ENCODE measurements around the gene FIGN. TPM values are rescaled to one million over a fixed set of nuclear protein-coding genes. Genes with fewer than 3 reads are reported as not detected.

The FIGN gene
- total RNA-seq, 1 donor from 2014 or later = not detected

DNA sequence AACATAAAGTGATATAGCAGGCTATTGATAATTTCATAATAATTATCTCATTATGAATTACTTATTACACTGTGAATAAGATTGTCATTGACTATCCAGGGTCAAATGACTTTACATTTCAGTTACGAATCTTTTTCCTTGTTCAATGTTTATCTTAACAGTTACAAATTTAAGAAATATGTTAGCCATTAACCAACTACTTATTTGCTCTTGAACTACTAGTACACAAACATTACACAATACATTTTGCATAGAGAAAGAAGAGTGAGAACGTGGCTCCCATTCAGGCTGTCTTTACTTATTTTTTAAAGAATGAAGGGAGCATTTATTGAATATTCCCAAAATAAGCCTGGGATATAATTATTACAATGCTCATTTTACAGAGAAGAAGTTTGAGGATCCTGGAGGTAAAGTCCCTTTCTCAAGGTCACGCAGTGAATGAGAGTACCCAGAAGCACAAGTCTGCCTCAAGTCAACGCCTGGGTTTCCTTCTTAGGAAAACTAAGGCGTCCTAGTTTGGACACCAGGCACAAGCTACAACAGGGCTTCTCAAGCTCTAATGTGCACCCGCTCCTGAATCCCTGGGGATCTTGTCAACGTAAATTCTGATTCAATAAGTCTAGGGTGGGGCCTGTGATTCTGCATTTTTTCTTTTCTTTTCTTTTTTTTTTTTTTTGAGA is 164.2 kb downstream of the FIGN start:
- no peak for DNase-seq (ENCODE audit: low spot score)
- no peak overlapping the region for H3K4me3 Mint-ChIP-seq
- no peak overlapping the region for H3K27ac Mint-ChIP-seq
- H3K4me1 Mint-ChIP-seq (ENCODE audit: low read depth) = no peaks in the 10 kb centered on the region
- H3K36me3 Mint-ChIP-seq (ENCODE audit: low read depth) = no peaks in the 10 kb centered on the region
- no peaks in the 10 kb centered on the region for H3K9me3 Mint-ChIP-seq
- intact Hi-C loops (cut with micrococcal nuclease) = no loop called here
- no peaks in the 10 kb centered on the region for H3K27me3 Mint-ChIP-seq (ENCODE audit: insufficient read depth)

DNA sequence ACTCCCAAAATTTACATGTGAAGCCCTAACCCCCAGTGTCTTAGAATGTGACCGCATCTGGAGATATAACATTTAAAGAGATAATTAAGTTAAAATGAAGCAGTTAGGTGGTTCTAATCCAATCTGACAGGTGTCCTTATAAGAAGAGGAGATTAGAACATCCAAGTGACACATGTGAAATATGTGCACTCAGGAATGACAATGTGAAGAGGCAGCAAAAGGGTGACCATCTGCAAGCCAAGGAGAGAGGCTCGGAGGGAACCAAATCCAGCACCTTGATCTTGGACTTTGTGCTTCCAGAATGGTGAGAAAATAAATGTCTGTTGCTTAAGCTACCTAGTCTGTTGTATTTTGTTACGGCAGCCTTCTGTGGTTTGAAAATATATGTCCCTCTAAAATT is 165.4 kb downstream of the FIGN start:
- intact Hi-C loops (cut with micrococcal nuclease) = no loop called here
- Mint-ChIP-seq H3K36me3 (ENCODE audit: low read depth) (no peaks in the 10 kb centered on the region), H3K27ac (no peak overlapping the region), H3K9me3 (no peaks in the 10 kb centered on the region), H3K4me1 (ENCODE audit: low read depth) (no peaks in the 10 kb centered on the region), H3K4me3 (no peak overlapping the region), H3K27me3 (ENCODE audit: insufficient read depth) (no peaks in the 10 kb centered on the region)
- no peak for DNase-seq (ENCODE audit: low spot score)

DNA sequence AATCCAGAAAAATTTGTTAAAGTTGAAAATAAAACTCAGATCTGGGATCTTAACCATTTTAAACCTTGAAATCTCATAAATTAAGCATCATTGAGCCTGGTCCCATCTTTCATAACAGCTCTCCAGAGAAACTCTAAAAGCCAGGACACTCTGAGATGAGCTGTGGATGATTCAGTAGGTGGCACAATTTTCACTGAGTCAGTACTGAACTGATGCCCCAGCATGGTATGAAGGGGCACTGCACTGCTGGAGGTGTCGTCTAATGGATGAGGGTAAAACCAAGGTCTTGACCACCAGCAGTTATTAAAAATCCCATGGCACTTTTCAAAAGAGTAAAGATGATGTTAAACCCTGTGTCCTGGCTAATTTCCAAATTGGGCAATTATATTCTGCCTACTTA is 170.6 kb downstream of the FIGN start:
- H3K4me1 Mint-ChIP-seq (ENCODE audit: low read depth) = no peaks in the 10 kb centered on the region
- no peaks in the 10 kb centered on the region for H3K27me3 Mint-ChIP-seq (ENCODE audit: insufficient read depth)
- no peak for DNase-seq (ENCODE audit: low spot score)
- H3K9me3 Mint-ChIP-seq = no peaks in the 10 kb centered on the region
- intact Hi-C loops (cut with micrococcal nuclease) = no loop called here
- no peaks in the 10 kb centered on the region for H3K36me3 Mint-ChIP-seq (ENCODE audit: low read depth)
- H3K27ac Mint-ChIP-seq = no peak overlapping the region
- H3K4me3 Mint-ChIP-seq = no peak overlapping the region

DNA sequence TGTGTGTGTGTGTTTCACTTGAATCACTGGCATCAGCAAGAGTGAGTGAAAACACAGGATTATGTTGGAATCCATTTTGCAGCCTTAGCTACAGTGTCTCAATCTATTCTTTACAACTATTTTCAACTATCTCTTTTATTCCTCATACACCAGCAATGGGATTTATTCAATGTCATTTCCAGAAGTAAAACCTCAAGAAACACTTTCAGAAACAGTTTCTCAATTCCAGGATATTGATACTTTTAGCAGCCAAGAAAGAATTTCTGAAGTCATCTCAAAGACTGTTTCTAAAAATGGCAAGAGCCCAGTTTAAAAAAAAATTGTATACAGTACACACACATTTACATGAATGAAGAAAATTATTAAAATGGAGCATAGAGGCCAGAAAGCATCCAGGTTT is 171.6 kb downstream of the FIGN start:
- Mint-ChIP-seq H3K9me3 (no peaks in the 10 kb centered on the region), H3K36me3 (ENCODE audit: low read depth) (no peaks in the 10 kb centered on the region), H3K27me3 (ENCODE audit: insufficient read depth) (no peaks in the 10 kb centered on the region), H3K27ac (no peak overlapping the region), H3K4me3 (no peak overlapping the region), H3K4me1 (ENCODE audit: low read depth) (no peaks in the 10 kb centered on the region)
- DNase-seq (ENCODE audit: low spot score) = no peak
- intact Hi-C loops (cut with micrococcal nuclease) = no loop called here

GRCh38 chr2:163563336-163563735 is 172.5 kb downstream of the FIGN start:
- Mint-ChIP-seq H3K27me3 (ENCODE audit: insufficient read depth) (no peaks in the 10 kb centered on the region), H3K27ac (no peak overlapping the region), H3K9me3 (no peaks in the 10 kb centered on the region), H3K36me3 (ENCODE audit: low read depth) (no peaks in the 10 kb centered on the region), H3K4me1 (ENCODE audit: low read depth) (no peaks in the 10 kb centered on the region), H3K4me3 (no peak overlapping the region)
- DNase-seq (ENCODE audit: low spot score) = no peak
- intact Hi-C loops (cut with micrococcal nuclease) = no loop called here

DNA sequence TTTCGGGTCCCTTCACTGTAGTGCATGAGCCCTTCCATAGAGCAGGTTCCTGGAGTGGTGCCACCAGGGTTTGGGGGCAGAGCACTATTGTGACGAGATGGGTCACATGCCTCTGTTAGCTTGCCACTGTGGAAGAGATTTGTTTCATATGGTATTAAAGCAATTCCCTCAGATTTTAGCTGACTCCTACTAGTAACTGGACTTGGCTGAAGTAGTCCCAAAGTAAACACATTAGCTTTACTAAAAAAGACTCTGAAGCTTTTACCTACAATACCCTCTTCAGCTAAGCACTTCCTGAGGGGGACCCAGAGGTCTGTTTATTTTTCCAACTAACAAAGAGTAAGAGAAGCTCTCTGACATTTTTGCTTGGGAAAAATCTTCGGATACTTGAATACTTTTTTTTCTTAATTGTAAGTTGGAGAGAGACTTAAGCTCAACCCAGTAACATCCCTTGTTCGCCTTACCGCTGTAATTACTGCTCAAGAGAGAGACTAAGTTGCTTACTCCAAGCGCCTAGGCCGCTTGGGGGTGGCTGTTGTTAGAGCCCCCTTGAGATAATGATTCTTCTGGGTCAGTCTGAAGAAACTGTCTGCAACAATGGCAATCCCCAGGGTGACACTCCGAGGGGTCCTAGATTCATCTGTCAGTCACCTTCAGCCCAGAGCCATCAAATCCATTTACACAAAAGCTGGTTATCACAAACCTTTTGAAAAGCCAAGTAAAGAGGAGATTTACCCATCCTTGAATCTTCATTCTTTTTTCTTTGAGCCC is 177.4 kb downstream of the FIGN start:
- intact Hi-C loops (cut with micrococcal nuclease) = no loop called here
- H3K9me3 Mint-ChIP-seq = no peaks in the 10 kb centered on the region

DNA sequence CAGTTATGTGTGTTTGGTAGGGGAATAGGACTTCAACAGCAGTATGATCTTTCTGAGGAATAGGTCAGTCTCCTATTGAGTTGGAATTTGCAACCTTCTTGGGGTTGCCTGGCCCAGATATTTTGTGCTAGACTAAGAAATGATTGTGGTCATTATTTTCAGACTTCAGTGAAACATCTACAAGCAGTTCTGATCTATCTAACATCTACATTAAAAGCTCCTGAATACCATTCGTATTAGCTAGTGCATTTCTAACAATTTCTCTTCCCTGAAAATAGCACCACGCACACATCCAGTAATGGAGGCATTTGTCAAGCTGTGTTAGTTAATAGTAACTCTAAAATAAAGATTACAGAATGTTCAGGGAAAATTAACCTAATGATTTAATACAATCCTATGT is 179.3 kb downstream of the FIGN start:
- H3K4me3 Mint-ChIP-seq = no peak overlapping the region
- H3K27ac Mint-ChIP-seq = no peak overlapping the region
- no peaks in the 10 kb centered on the region for H3K27me3 Mint-ChIP-seq (ENCODE audit: insufficient read depth)
- H3K9me3 Mint-ChIP-seq = no peaks in the 10 kb centered on the region
- no peaks in the 10 kb centered on the region for H3K36me3 Mint-ChIP-seq (ENCODE audit: low read depth)
- DNase-seq (ENCODE audit: low spot score) = no peak
- intact Hi-C loops (cut with micrococcal nuclease) = no loop called here
- no peaks in the 10 kb centered on the region for H3K4me1 Mint-ChIP-seq (ENCODE audit: low read depth)

More for the DNA sequence above, 177.4 kb downstream of the FIGN start:
- Mint-ChIP-seq H3K36me3 (ENCODE audit: low read depth) (no peaks in the 10 kb centered on the region), H3K4me1 (ENCODE audit: low read depth) (no peaks in the 10 kb centered on the region), H3K27me3 (ENCODE audit: insufficient read depth) (no peaks in the 10 kb centered on the region), H3K27ac (no peak overlapping the region), H3K4me3 (no peak overlapping the region)
- DNase-seq (ENCODE audit: low spot score) = no peak

DNA sequence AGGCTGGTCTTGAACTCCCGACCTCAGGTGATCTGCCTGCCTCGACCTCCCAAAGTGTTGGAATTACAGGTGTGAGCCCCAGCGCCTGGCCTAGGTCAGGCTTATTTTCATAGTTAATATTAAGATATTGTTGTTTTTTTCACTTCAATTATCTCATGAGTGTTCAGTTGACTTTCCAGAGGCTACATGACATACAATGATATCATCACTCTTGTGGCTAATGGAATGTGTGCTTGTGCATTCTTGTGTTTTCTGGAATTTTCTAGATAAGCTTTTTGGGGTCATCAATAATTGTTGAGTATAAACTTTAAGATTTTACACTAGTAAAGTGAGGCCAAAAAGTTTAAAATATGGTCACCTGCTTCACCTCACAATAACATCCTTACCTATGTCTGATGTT is 180.9 kb downstream of the FIGN start:
- no peak overlapping the region for H3K4me3 Mint-ChIP-seq
- H3K27ac Mint-ChIP-seq = no peak overlapping the region
- intact Hi-C loops (cut with micrococcal nuclease) = no loop called here
- H3K4me1 Mint-ChIP-seq (ENCODE audit: low read depth) = no peaks in the 10 kb centered on the region
- H3K27me3 Mint-ChIP-seq (ENCODE audit: insufficient read depth) = no peaks in the 10 kb centered on the region
- no peaks in the 10 kb centered on the region for H3K36me3 Mint-ChIP-seq (ENCODE audit: low read depth)
- H3K9me3 Mint-ChIP-seq = no peaks in the 10 kb centered on the region
- no peak for DNase-seq (ENCODE audit: low spot score)

DNA sequence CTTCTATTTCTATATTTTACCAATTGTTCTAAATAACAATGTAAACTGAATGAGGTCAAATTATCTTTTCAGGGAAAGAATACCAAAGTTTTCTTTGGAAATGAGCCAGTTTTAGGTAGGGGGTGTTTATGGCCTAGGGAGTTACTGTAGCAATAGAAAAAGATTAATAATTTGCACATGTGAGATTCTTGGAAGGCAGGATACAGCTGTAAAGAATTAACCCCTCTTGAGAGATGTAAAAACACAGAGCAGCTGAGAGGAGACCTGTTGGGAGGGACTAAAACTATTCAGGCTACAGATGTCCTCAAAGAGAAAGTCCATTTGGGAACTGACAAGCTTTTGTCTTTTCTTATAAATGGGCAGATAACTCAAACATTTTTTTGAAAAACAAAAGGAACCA is 182.2 kb downstream of the FIGN start:
- Mint-ChIP-seq H3K27me3 (ENCODE audit: insufficient read depth) (no peaks in the 10 kb centered on the region), H3K36me3 (ENCODE audit: low read depth) (no peaks in the 10 kb centered on the region), H3K4me3 (no peak overlapping the region), H3K9me3 (no peaks in the 10 kb centered on the region), H3K27ac (no peak overlapping the region), H3K4me1 (ENCODE audit: low read depth) (no peaks in the 10 kb centered on the region)
- intact Hi-C loops (cut with micrococcal nuclease) = no loop called here
- DNase-seq (ENCODE audit: low spot score) = no peak

DNA sequence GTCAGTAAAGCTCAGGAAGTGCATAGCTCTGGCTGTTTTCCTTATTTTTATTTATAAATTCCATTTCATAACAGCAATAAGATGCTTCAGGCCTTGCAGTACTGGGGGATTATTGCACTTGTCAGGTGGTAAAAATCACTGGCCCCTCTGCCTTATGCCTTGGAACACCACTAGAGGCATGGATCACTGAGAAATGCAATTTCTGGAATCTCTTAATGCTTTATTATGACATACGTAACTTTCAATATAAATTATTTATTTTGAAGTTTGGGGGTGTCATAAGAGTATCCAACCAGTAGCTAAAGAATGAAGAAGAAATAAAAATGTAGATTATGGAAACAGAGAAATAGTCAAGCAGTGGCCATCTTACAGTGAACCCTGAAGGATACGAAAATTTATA is 183.1 kb downstream of the FIGN start:
- Mint-ChIP-seq H3K27me3 (ENCODE audit: insufficient read depth) (no peaks in the 10 kb centered on the region), H3K27ac (no peak overlapping the region), H3K4me3 (no peak overlapping the region), H3K36me3 (ENCODE audit: low read depth) (no peaks in the 10 kb centered on the region), H3K9me3 (no peaks in the 10 kb centered on the region), H3K4me1 (ENCODE audit: low read depth) (no peaks in the 10 kb centered on the region)
- no peak for DNase-seq (ENCODE audit: low spot score)
- intact Hi-C loops (cut with micrococcal nuclease) = no loop called here

DNA sequence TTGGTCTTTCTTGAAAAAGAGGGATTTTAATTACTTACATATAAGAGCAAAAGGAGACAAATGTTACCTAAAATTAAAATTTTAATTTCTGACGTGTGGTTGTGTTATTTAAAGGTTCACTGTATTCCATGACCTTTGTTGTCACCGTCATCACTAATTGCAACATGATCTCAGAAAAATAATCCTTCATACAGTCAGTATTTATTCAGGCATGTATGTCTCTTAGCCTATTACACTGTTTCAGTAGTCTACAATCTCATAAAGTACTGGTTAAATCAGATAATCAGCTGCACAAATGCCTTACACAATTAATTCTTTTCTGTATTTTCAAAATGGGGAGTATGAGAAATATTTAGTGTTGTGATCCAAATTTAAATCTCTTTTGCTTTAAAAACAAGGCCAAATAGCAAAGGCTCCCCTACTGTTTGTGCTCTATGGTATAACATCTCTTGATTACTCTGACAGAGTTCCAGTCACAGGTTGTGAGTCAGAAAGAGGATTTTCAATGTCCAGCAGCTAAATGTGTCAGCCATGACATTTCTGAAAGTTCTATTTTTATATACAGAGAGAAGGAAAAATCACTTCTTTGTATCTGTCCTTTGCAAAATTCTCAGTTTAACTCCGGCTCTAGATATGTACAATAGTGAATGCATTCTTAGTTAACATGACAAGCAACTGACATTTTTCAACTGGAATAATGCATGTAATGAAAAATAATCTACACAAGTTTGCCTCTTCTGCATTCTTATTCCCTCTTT is 184.0 kb downstream of the FIGN start:
- Mint-ChIP-seq H3K4me3 (no peak overlapping the region), H3K27ac (no peak overlapping the region), H3K4me1 (ENCODE audit: low read depth) (no peaks in the 10 kb centered on the region)

GRCh38 chr2:163548970-163549369 is 186.8 kb downstream of the FIGN start:
- intact Hi-C loops (cut with micrococcal nuclease) = no loop called here
- Mint-ChIP-seq H3K27me3 (ENCODE audit: insufficient read depth) (no peaks in the 10 kb centered on the region), H3K9me3 (no peaks in the 10 kb centered on the region), H3K36me3 (ENCODE audit: low read depth) (no peaks in the 10 kb centered on the region), H3K4me3 (no peak overlapping the region), H3K27ac (no peak overlapping the region), H3K4me1 (ENCODE audit: low read depth) (no peaks in the 10 kb centered on the region)
- no peak for DNase-seq (ENCODE audit: low spot score)

More for the DNA sequence above, 184.0 kb downstream of the FIGN start:
- intact Hi-C loops (cut with micrococcal nuclease) = no loop called here
- H3K36me3 Mint-ChIP-seq (ENCODE audit: low read depth) = no peaks in the 10 kb centered on the region
- no peaks in the 10 kb centered on the region for H3K27me3 Mint-ChIP-seq (ENCODE audit: insufficient read depth)
- H3K9me3 Mint-ChIP-seq = no peaks in the 10 kb centered on the region
- no peak for DNase-seq (ENCODE audit: low spot score)

Measured in activated T-helper 1 cell treated with anti-CD3 and anti-CD28 coated beads, Interleukin-12 subunit alpha, Interleukin-12 subunit beta, Interleukin-2, Interleukin-4 antibody, amounts not matched to agents 30 ng/mL and 10 ng/mL and 1 ng/mL, durations not matched to agents 14 hours and 24 hours and 36 hours (primary cell).